Activated naive CD8-positive, alpha-beta T cell treated with anti-CD3 and anti-CD28 coated beads, Interleukin-2, amount 50 U/mL, for 16 hours (primary cell): ENCODE data around the gene LIFR.
"Not testable (repeated sequence)": the region's sequence is repeated elsewhere in the genome, so short reads cannot be mapped to it uniquely, and the experiment has no call there.

Source experiments
- DNase-seq: peaks from one replicate; pipeline ENCODE4 v3.0.0-alpha.2; 2020; ENCODE audit warnings: low read depth, low spot score

LIFR gene

GRCh38 chr5:38516649-38517048 is 39.8 kb downstream of the LIFR start:
- DNase-seq = not testable (repeated sequence)

GRCh38 chr5:38515646-38516045 is 40.8 kb downstream of the LIFR start:
- no peak for DNase-seq

GRCh38 chr5:38515092-38515491 is 41.4 kb downstream of the LIFR start:
- no peak for DNase-seq

- DNase-seq = no peak
Observed at GRCh38 chr5:38509185-38509584, 47.3 kb downstream of the LIFR start.

- DNase-seq = no peak
Observed at GRCh38 chr5:38506302-38506701, 50.1 kb downstream of the LIFR start.

- no peak for DNase-seq
Observed at GRCh38 chr5:38500573-38501260, 55.7 kb downstream of the LIFR start.

- no peak for DNase-seq
Observed at GRCh38 chr5:38497946-38498345, 58.5 kb downstream of the LIFR start.

- DNase-seq = no peak
Observed at GRCh38 chr5:38494763-38495162, 61.7 kb downstream of the LIFR start.

- no peak for DNase-seq
Observed at GRCh38 chr5:38494175-38494574, 62.3 kb downstream of the LIFR start.

- no peak for DNase-seq
Observed at GRCh38 chr5:38483805-38484398, 72.5 kb downstream of the LIFR start.

- no peak for DNase-seq
Observed at GRCh38 chr5:38479315-38479904, 77.0 kb downstream of the LIFR start.

GRCh38 chr5:38478878-38479277 is 77.6 kb downstream of the LIFR start:
- no peak for DNase-seq

- DNase-seq = no peak
Observed at GRCh38 chr5:38478166-38478565, 78.3 kb downstream of the LIFR start.

- no peak for DNase-seq
Observed at GRCh38 chr5:38473008-38473407, 83.4 kb downstream of the LIFR start.

- no peak for DNase-seq
Observed at GRCh38 chr5:38472541-38472940, 83.9 kb downstream of the LIFR start.

- no peak for DNase-seq
Observed at GRCh38 chr5:38471709-38472108, 84.7 kb downstream of the LIFR start.

- no peak for DNase-seq
Observed at GRCh38 chr5:38469707-38470267, 86.7 kb downstream of the LIFR start.

GRCh38 chr5:38468978-38469706 is 87.3 kb downstream of the LIFR start:
- no peak for DNase-seq

GRCh38 chr5:38468202-38468673 is 88.2 kb downstream of the LIFR start:
- no peak for DNase-seq

GRCh38 chr5:38467353-38468040 is 88.9 kb downstream of the LIFR start:
- DNase-seq = no peak

GRCh38 chr5:38466424-38467189 is 89.8 kb downstream of the LIFR start:
- no peak for DNase-seq
